Endothelial cell of umbilical vein (primary cell): ENCODE measurements around the gene MERTK.

ENCODE experiments used
- CTCF ChIP-seq, 2 donors: IDR thresholded peaks; 1 replicate in 1 of 2; 2 replicates in 1 of 2; pipeline ENCODE4 v1.5.1; 2011; ENCODE audit warnings: low read length in 2 of 2, mild to moderate bottlenecking in 2 of 2, moderate library complexity in 2 of 2, control low read depth in 1 of 2, inconsistent platforms in 1 of 2, low read depth in 1 of 2; ENCODE audit not compliant: insufficient read depth in 1 of 2; ENCODE audit errors: extremely low read depth in 1 of 2
- EZH2 ChIP-seq: IDR thresholded peaks from 2 replicates; pipeline ENCODE4 v1.6.1; 2012; ENCODE audit warnings: borderline replicate concordance, low read depth, mild to moderate bottlenecking, moderate library complexity, low read length, inconsistent platforms; ENCODE audit not compliant: severe bottlenecking
- JUN ChIP-seq: IDR thresholded peaks from 2 replicates; pipeline ENCODE4 v1.6.1; 2011; ENCODE audit warnings: borderline replicate concordance, low read depth; ENCODE audit not compliant: insufficient read length, insufficient read depth
- MAX ChIP-seq: IDR thresholded peaks from 2 replicates; pipeline ENCODE4 v1.6.1; 2011; ENCODE audit not compliant: insufficient read depth, insufficient read length
- MYC ChIP-seq: IDR thresholded peaks from one replicate; pipeline ENCODE4 v1.6.1; 2011; ENCODE audit warnings: mild to moderate bottlenecking, low read depth, low read length
- POLR2A ChIP-seq: IDR thresholded peaks from 2 replicates; pipeline ENCODE4 v1.6.1; 2012; ENCODE audit warnings: low read depth, mild to moderate bottlenecking, control low read depth, low read length
- POLR2AphosphoS5 ChIP-seq: IDR thresholded peaks from 2 replicates; pipeline ENCODE4 v1.6.1; 2012; ENCODE audit warnings: low read depth, mild to moderate bottlenecking, control low read depth, low read length, moderate library complexity; ENCODE audit not compliant: insufficient read depth

- TF ChIP-seq CTCF (IDR thresholded peaks at IDR 0.05; ENCODE audit: extremely low read depth in 1 of 2, insufficient read depth in 1 of 2, low read depth in 1 of 2, low read length in 2 of 2) = no peak
- TF ChIP-seq POLR2A = no peak
- TF ChIP-seq POLR2AphosphoS5 = no peak
- no peak for TF ChIP-seq JUN
- TF ChIP-seq EZH2 = no peak
- TF ChIP-seq MYC = no peak
- no peak for TF ChIP-seq MAX
These were observed 102.2 kb downstream of the MERTK start for GRCh38 chr2:112000399-112001135.
